ENCODE data around the gene MIDN.
A peak's percentile ranks its signal among the peaks of the same experiment; 100 is the strongest.

MIDN gene

GRCh38 chr19:1236576-1236975 is 11.8 kb upstream of the MIDN start:
- no peak for TF ChIP-seq EZH2phosphoT487 (IDR thresholded peaks at IDR 0.05; ENCODE audit: borderline replicate concordance)
- no peak for TF ChIP-seq CTCF (conservative IDR thresholded peaks at IDR 0.05; ENCODE audit: low read length)
- Histone ChIP-seq H3K4me2 (ENCODE audit: low read depth, low read length, poor library complexity, severe bottlenecking) (no peak overlapping the region), H3K36me3 (ENCODE audit: insufficient read depth, low read length) (no peaks in the 10 kb centered on the region), H2AFZ (ENCODE audit: low read length) (no peak overlapping the region), H4K20me1 (ENCODE audit: insufficient read depth, low read length, poor library complexity, severe bottlenecking) (no peaks in the 10 kb centered on the region), H3K9me3 (ENCODE audit: insufficient read depth, low read depth, low read length) (no peaks in the 10 kb centered on the region), H3K9ac (ENCODE audit: low read depth, low read length, poor library complexity, severe bottlenecking) (no peak overlapping the region), H3K79me2 (ENCODE audit: insufficient read depth, low read length) (no peaks in the 10 kb centered on the region), H3K4me1 (ENCODE audit: insufficient read depth, low read length, poor library complexity, severe bottlenecking) (peaks cover 6% of the 10 kb centered on the region), H3K27me3 (ENCODE audit: insufficient read depth, low read length, poor library complexity, severe bottlenecking) (no peaks in the 10 kb centered on the region), H3F3A (ENCODE audit: low read depth) (peaks cover 10% of the 10 kb centered on the region; the same call in 1 of the 2 replicates), H3K4me3 (ENCODE audit: low read length, poor library complexity, severe bottlenecking) (no peak overlapping the region), H3K9me2 (replicated peaks; ENCODE audit: low read depth, low read length) (no peaks in the 10 kb centered on the region)

GRCh38 chr19:1237027-1237659 is 11.2 kb upstream of the MIDN start:
- Histone ChIP-seq H4K20me1 (ENCODE audit: insufficient read depth, low read length, poor library complexity, severe bottlenecking) (no peaks in the 10 kb centered on the region), H3K4me3 (ENCODE audit: low read length, poor library complexity, severe bottlenecking) (peak overlapping the region; percentile 60), H3K79me2 (ENCODE audit: insufficient read depth, low read length) (peaks cover 5% of the 10 kb centered on the region), H3K9me2 (replicated peaks; ENCODE audit: low read depth, low read length) (no peaks in the 10 kb centered on the region), H3K36me3 (ENCODE audit: insufficient read depth, low read length) (no peaks in the 10 kb centered on the region), H3K27me3 (ENCODE audit: insufficient read depth, low read length, poor library complexity, severe bottlenecking) (no peaks in the 10 kb centered on the region), H3K4me1 (ENCODE audit: insufficient read depth, low read length, poor library complexity, severe bottlenecking) (peaks cover 6% of the 10 kb centered on the region), H3K9me3 (ENCODE audit: insufficient read depth, low read depth, low read length) (no peaks in the 10 kb centered on the region), H3K9ac (ENCODE audit: low read depth, low read length, poor library complexity, severe bottlenecking) (no peak overlapping the region), H2AFZ (ENCODE audit: low read length) (no peak overlapping the region), H3F3A (ENCODE audit: low read depth) (peaks cover 10% of the 10 kb centered on the region; the same call in 1 of the 2 replicates), H3K4me2 (ENCODE audit: low read depth, low read length, poor library complexity, severe bottlenecking) (peak overlapping the region; percentile 65)
- no peak for TF ChIP-seq EZH2phosphoT487 (IDR thresholded peaks at IDR 0.05; ENCODE audit: borderline replicate concordance)
- no peak for TF ChIP-seq CTCF (conservative IDR thresholded peaks at IDR 0.05; ENCODE audit: low read length)

- Histone ChIP-seq H4K20me1 (ENCODE audit: insufficient read depth, low read length, poor library complexity, severe bottlenecking) (no peaks in the 10 kb centered on the region), H3K4me1 (ENCODE audit: insufficient read depth, low read length, poor library complexity, severe bottlenecking) (peaks cover 11% of the 10 kb centered on the region), H3K9me3 (ENCODE audit: insufficient read depth, low read depth, low read length) (no peaks in the 10 kb centered on the region), H3K4me3 (ENCODE audit: low read length, poor library complexity, severe bottlenecking) (peak within 1 kb of the TSS; percentile 61), H3K4me2 (ENCODE audit: low read depth, low read length, poor library complexity, severe bottlenecking) (peak within 1 kb of the TSS; percentile 68), H3K79me2 (ENCODE audit: insufficient read depth, low read length) (peaks cover 13% of the 10 kb centered on the region), H2AFZ (ENCODE audit: low read length) (no peak within 1 kb of the TSS), H3K27me3 (ENCODE audit: insufficient read depth, low read length, poor library complexity, severe bottlenecking) (no peaks in the 10 kb centered on the region), H3F3A (ENCODE audit: low read depth) (peaks cover 10% of the 10 kb centered on the region; the same call in 1 of the 2 replicates), H3K36me3 (ENCODE audit: insufficient read depth, low read length) (no peaks in the 10 kb centered on the region), H3K9ac (ENCODE audit: low read depth, low read length, poor library complexity, severe bottlenecking) (no peak within 1 kb of the TSS), H3K9me2 (replicated peaks; ENCODE audit: low read depth, low read length) (no peaks in the 10 kb centered on the region)
- no peak for TF ChIP-seq EZH2phosphoT487 (IDR thresholded peaks at IDR 0.05; ENCODE audit: borderline replicate concordance)
- TF ChIP-seq CTCF (conservative IDR thresholded peaks at IDR 0.05; ENCODE audit: low read length), result no peak
Observed at GRCh38 chr19:1237754-1238368, 10.5 kb upstream of the MIDN start, which contains the start of gene CBARP. TSS of gene CBARP (minus strand) at chr19:1238005. CDS start at chr19:1236100, 1,905 bp downstream.

Measured in Loucy (cell line).